Progenitor cell of endocrine pancreas (in vitro differentiated cells): ENCODE measurements around the gene COL26A1. TPM values are rescaled to one million over a fixed set of nuclear protein-coding genes. Genes with fewer than 3 reads are reported as not detected.

ENCODE experiments used
- DNase-seq: peaks from one replicate; pipeline ENCODE4 v3.0.0; 2021; ENCODE audit warnings: low spot score; ENCODE audit not compliant: unreplicated experiment
- H3K27ac Mint-ChIP-seq: 2 replicates; pipeline ENCODE4 v1.8.0; 2021; ENCODE audit warnings: mild to moderate bottlenecking, moderate library complexity, mixed read lengths
- H3K27me3 Mint-ChIP-seq: 2 replicates; pipeline ENCODE4 v1.8.0; 2021; ENCODE audit warnings: mixed read lengths
- H3K36me3 Mint-ChIP-seq: 2 replicates; pipeline ENCODE4 v1.8.0; 2022; ENCODE audit warnings: mixed read lengths; ENCODE audit not compliant: insufficient read depth
- H3K4me1 Mint-ChIP-seq: 2 replicates; pipeline ENCODE4 v1.8.0; 2021; ENCODE audit warnings: low read depth, mixed read lengths
- H3K4me3 Mint-ChIP-seq: 2 replicates; pipeline ENCODE4 v1.8.0; 2021; ENCODE audit warnings: low read depth, mild to moderate bottlenecking, moderate library complexity, mixed read lengths
- H3K9me3 Mint-ChIP-seq: 2 replicates; pipeline ENCODE4 v1.8.0; 2021; ENCODE audit warnings: low read depth, mixed read lengths
- total RNA-seq: library from RNA; stranded (reverse); gene quantifications from 2 replicates; pipeline ENCODE4 v1.2.1, GENCODE V29; 2021
- TF ChIP-seq, protein P1 (sequence below): fragments of 200-600 bp; sonication (generic); IDR thresholded peaks from one replicate; pipeline ENCODE4 v1.5.0; 2021; ENCODE audit warnings: antibody characterized with exemption, mild to moderate bottlenecking; ENCODE audit not compliant: unreplicated experiment

COL26A1 gene
- total RNA-seq, 1 donor from 2014 or later: 46.2 TPM

DNA sequence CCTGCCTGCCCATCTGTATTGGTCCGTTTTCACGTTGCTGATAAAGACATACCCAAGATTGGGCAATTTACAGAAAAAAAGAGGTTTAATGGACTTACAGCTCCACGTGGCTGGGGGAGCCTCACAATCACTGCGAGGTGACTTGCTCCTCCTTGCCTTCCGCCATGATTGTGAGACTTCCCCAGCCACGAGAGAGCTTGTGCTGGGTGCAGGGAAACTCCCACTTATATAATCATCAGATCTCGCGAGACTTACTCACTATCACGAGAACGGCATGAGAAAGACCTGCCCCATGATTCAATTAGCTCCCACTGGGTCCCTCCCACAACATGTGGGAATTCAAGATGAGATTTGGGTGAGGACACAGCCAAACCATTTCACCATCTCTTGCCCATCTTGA is 154.6 kb downstream of the COL26A1 start:
- no peak overlapping the region for H3K4me3 Mint-ChIP-seq
- no peak for DNase-seq
- H3K27me3 Mint-ChIP-seq: no peaks in the 10 kb centered on the region
- no peak overlapping the region for H3K27ac Mint-ChIP-seq
- no peaks in the 10 kb centered on the region for H3K36me3 Mint-ChIP-seq
- no peaks in the 10 kb centered on the region for H3K9me3 Mint-ChIP-seq
- H3K4me1 Mint-ChIP-seq: no peaks in the 10 kb centered on the region
- TF ChIP-seq, protein P1, sequence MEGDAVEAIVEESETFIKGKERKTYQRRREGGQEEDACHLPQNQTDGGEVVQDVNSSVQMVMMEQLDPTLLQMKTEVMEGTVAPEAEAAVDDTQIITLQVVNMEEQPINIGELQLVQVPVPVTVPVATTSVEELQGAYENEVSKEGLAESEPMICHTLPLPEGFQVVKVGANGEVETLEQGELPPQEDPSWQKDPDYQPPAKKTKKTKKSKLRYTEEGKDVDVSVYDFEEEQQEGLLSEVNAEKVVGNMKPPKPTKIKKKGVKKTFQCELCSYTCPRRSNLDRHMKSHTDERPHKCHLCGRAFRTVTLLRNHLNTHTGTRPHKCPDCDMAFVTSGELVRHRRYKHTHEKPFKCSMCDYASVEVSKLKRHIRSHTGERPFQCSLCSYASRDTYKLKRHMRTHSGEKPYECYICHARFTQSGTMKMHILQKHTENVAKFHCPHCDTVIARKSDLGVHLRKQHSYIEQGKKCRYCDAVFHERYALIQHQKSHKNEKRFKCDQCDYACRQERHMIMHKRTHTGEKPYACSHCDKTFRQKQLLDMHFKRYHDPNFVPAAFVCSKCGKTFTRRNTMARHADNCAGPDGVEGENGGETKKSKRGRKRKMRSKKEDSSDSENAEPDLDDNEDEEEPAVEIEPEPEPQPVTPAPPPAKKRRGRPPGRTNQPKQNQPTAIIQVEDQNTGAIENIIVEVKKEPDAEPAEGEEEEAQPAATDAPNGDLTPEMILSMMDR: no peak

DNA sequence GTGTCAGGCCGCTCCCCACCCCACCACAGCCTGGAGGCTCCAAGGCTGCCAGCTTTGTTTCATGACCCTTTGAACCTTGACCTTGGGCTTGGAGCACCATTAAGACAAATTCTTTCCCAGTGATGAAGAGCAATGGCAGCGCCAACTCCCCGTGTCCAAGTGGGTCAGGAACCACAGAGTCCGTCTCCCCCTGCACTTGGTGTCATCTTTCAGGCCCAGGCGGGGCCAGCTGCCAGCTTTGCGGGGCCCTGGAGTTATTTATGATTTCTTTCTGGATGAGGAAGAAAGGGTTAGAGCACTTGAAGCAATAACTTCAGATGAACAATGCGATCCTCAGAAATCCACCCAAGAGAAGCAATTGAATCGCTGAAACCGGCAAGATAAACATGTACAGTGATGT is 155.7 kb downstream of the COL26A1 start:
- no peak overlapping the region for H3K27ac Mint-ChIP-seq
- no peaks in the 10 kb centered on the region for H3K27me3 Mint-ChIP-seq
- no peaks in the 10 kb centered on the region for H3K36me3 Mint-ChIP-seq
- no peak overlapping the region for H3K4me3 Mint-ChIP-seq
- no peak for DNase-seq
- no peaks in the 10 kb centered on the region for H3K4me1 Mint-ChIP-seq
- H3K9me3 Mint-ChIP-seq: no peaks in the 10 kb centered on the region
- TF ChIP-seq, protein P1: no peak

DNA sequence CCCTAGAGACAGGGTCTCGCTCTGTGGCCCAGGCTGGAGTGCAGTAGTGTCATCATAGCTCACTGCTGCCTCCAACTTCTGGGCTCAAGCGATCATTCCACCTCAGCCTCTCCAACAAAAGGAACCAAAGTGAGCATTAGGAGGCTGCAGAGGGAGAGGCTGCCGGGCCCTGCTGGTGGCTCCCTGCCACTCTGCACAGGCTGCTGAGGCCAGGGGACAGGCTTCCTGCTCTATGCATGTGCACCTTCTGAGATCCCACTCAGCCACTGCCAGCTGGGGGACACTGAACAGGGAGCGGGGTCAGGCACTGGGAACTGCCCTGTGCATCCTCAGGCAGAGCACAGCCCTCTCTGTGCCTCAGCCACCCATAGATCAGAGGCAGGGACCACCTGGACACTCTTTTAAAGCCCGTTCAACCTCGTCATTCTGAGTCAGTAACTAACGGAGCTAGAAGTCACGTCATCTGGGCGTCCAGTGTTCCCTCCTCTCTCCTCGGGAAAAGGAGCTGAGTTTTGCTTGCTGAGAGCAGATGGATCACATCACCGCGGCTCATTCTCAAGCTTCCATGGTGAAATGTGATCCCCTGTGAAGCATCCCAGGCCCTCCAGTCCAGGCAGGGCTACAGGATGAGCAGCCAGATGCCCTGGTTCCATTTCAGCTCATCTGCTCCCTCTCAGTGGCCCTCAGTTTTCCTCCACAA is 156.8 kb downstream of the COL26A1 start:
- Mint-ChIP-seq H3K27me3 (no peaks in the 10 kb centered on the region), H3K27ac (no peak overlapping the region), H3K36me3 (peaks cover under 1% of the 10 kb centered on the region), H3K4me3 (no peak overlapping the region), H3K4me1 (no peaks in the 10 kb centered on the region), H3K9me3 (peaks cover 1% of the 10 kb centered on the region)
- no peak for DNase-seq
- TF ChIP-seq, protein P1: no peak

DNA sequence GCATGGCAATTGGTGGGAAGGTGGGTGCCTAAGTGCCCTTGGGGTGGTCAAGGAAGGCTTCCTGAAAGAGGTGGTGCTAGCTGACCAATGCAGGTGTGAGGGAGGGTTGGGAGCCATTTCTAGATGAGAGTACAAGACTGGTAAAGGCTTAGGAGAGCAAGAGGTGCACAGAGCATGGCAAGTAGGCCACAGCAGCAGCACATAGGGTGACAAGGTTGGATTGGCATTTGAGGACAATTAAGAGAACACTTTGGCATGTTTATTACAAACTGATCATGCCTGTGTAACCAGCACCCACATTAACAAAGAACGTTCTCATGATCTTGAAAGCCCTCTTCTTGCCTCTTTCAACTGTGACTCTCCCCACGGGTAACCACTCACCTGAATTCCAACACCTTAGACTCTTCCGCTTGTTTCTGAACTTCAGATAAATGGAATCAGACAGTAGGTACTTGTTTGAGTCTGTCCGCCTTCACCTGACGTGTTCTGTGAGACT is 158.8 kb downstream of the COL26A1 start:
- TF ChIP-seq, protein P1: no peak
- no peaks in the 10 kb centered on the region for H3K27me3 Mint-ChIP-seq
- H3K4me3 Mint-ChIP-seq: no peak overlapping the region
- no peak overlapping the region for H3K27ac Mint-ChIP-seq
- H3K9me3 Mint-ChIP-seq: peaks cover 4% of the 10 kb centered on the region
- H3K36me3 Mint-ChIP-seq: peaks cover 2% of the 10 kb centered on the region
- H3K4me1 Mint-ChIP-seq: no peaks in the 10 kb centered on the region
- DNase-seq: no peak

DNA sequence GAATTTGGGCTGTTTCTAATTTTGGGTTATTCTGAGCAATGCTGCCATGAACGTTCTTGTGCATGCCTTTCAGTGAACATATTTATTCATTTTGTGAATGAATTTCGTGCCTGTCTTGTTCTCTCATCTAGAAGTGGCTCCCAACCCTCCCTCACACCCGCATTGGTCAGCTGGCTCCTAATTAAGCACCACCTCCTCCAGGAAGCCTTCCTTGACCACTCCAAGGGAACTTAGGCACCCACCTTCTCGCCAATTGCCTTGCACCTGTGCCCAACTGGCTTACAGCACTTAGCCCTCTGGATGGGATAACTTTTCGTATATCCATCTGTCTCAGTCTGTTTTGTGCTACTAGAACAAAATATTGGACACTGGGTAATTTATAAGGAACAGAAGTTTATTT is 159.3 kb downstream of the COL26A1 start:
- no peaks in the 10 kb centered on the region for H3K4me1 Mint-ChIP-seq
- no peak overlapping the region for H3K27ac Mint-ChIP-seq
- H3K4me3 Mint-ChIP-seq: no peak overlapping the region
- TF ChIP-seq, protein P1: no peak
- H3K36me3 Mint-ChIP-seq: peaks cover 2% of the 10 kb centered on the region
- peaks cover 4% of the 10 kb centered on the region for H3K9me3 Mint-ChIP-seq
- no peaks in the 10 kb centered on the region for H3K27me3 Mint-ChIP-seq
- no peak for DNase-seq
